ENCODE measurements around the gene RNF214.

GRCh38 chr11:117279711-117280376 lies 47.4 kb downstream of the RNF214 start:
- no peak for TF ChIP-seq CTCF (IDR thresholded peaks at IDR 0.05; ENCODE audit: borderline replicate concordance, extremely low read depth, low read length, poor library complexity, severe bottlenecking)
- no peak for TF ChIP-seq EZH2 (IDR thresholded peaks at IDR 0.05; ENCODE audit: borderline replicate concordance, low read depth, low read length, severe bottlenecking)
